ENCODE data around the gene RANGRF. TPM values are rescaled to one million over a fixed set of nuclear protein-coding genes. Genes with fewer than 3 reads are reported as not detected.

The RANGRF gene
- polyA plus RNA-seq, 1 of the 3 experiments (the other 2 are of a cell fraction): 55.9 TPM

GRCh38 chr17:8255499-8255898 lies 33.0 kb upstream of the RANGRF start:
- H3K36me3 ChIP-seq (replicated peaks in 1 of 2; ENCODE audit: control insufficient read depth in 1 of 2, insufficient read depth in 2 of 2, low read length in 1 of 2): peaks cover 7 to 34% of the 10 kb centered on the region in 2 experiments
- H3K9me2 ChIP-seq: no peaks in the 10 kb centered on the region
- peaks cover 2% of the 10 kb centered on the region for H3F3A ChIP-seq (replicated peaks; ENCODE audit: insufficient read depth)
- H3K9me3 ChIP-seq: no peaks in the 10 kb centered on the region
- H3K4me3 ChIP-seq (ENCODE audit: low read depth in 2 of 2, low read length in 1 of 2): no peak overlapping the region
- WGBS (ENCODE audit: low lambda C conversion rate): 99% methylated on average over 9 of the region's 9 CpGs
- no peaks in the 10 kb centered on the region for H4K20me1 ChIP-seq (ENCODE audit: insufficient read depth)
- CTCF ChIA-PET: interaction anchor here (0.7 to 1.4 kb wide), 2 partner anchors 45 to 97 kb away, joined by 3 read pairs; no protein-coding TSS in a partner anchor
- H3K79me2 ChIP-seq (ENCODE audit: insufficient read depth): peaks cover 30% of the 10 kb centered on the region
- no peak overlapping the region for H3K9ac ChIP-seq
- H3K4me1 ChIP-seq (ENCODE audit: control insufficient read depth in 1 of 2, insufficient read depth in 2 of 2, low read depth in 1 of 2, low read length in 1 of 2): no peaks in the 10 kb centered on the region
- no peaks in the 10 kb centered on the region for H3K27me3 ChIP-seq (ENCODE audit: insufficient read depth)
- H2AFZ ChIP-seq (ENCODE audit: low read depth): no peak overlapping the region
- POLR2A ChIA-PET: no interaction called here
- no peak for DNase-seq
- no peak overlapping the region for H3K27ac ChIP-seq (ENCODE audit: low read depth in 2 of 2, low read length in 1 of 2)
- H3K4me2 ChIP-seq: no peak overlapping the region
- no peak for TF ChIP-seq CHD2 (IDR thresholded peaks at IDR 0.05; ENCODE audit: low read length, partially characterized antibody)
- TF ChIP-seq, protein P1, sequence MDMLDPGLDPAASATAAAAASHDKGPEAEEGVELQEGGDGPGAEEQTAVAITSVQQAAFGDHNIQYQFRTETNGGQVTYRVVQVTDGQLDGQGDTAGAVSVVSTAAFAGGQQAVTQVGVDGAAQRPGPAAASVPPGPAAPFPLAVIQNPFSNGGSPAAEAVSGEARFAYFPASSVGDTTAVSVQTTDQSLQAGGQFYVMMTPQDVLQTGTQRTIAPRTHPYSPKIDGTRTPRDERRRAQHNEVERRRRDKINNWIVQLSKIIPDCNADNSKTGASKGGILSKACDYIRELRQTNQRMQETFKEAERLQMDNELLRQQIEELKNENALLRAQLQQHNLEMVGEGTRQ (IDR thresholded peaks at IDR 0.05; ENCODE audit: borderline replicate concordance, low read depth, low read length): no peak
- TF ChIP-seq TCF12 (IDR thresholded peaks at IDR 0.05): no peak
- no peak for TF ChIP-seq TAF1 (IDR thresholded peaks at IDR 0.05; ENCODE audit: borderline replicate concordance, low read depth, low read length)
- no peak for TF ChIP-seq SIN3A (IDR thresholded peaks at IDR 0.05; ENCODE audit: borderline replicate concordance, low read depth, low read length)
- no peak for TF ChIP-seq POLR2AphosphoS5 (IDR thresholded peaks at IDR 0.05; ENCODE audit: low read depth, low read length)
- TF ChIP-seq, protein P2, sequence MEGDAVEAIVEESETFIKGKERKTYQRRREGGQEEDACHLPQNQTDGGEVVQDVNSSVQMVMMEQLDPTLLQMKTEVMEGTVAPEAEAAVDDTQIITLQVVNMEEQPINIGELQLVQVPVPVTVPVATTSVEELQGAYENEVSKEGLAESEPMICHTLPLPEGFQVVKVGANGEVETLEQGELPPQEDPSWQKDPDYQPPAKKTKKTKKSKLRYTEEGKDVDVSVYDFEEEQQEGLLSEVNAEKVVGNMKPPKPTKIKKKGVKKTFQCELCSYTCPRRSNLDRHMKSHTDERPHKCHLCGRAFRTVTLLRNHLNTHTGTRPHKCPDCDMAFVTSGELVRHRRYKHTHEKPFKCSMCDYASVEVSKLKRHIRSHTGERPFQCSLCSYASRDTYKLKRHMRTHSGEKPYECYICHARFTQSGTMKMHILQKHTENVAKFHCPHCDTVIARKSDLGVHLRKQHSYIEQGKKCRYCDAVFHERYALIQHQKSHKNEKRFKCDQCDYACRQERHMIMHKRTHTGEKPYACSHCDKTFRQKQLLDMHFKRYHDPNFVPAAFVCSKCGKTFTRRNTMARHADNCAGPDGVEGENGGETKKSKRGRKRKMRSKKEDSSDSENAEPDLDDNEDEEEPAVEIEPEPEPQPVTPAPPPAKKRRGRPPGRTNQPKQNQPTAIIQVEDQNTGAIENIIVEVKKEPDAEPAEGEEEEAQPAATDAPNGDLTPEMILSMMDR (IDR thresholded peaks at IDR 0.05): no peak; the same call in 1 of the 2 replicates
- TF ChIP-seq FOSL2 (IDR thresholded peaks at IDR 0.05; ENCODE audit: borderline replicate concordance, low read depth): no peak
- no peak for TF ChIP-seq ELF1 (IDR thresholded peaks at IDR 0.05)
- TF ChIP-seq, protein P3, sequence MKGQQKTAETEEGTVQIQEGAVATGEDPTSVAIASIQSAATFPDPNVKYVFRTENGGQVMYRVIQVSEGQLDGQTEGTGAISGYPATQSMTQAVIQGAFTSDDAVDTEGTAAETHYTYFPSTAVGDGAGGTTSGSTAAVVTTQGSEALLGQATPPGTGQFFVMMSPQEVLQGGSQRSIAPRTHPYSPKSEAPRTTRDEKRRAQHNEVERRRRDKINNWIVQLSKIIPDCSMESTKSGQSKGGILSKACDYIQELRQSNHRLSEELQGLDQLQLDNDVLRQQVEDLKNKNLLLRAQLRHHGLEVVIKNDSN (IDR thresholded peaks at IDR 0.05; ENCODE audit: borderline replicate concordance, low read depth): no peak
- no peak for TF ChIP-seq JUND (IDR thresholded peaks at IDR 0.05)
- no peak for TF ChIP-seq RAD21 (IDR thresholded peaks at IDR 0.05; ENCODE audit: low read length)

DNA sequence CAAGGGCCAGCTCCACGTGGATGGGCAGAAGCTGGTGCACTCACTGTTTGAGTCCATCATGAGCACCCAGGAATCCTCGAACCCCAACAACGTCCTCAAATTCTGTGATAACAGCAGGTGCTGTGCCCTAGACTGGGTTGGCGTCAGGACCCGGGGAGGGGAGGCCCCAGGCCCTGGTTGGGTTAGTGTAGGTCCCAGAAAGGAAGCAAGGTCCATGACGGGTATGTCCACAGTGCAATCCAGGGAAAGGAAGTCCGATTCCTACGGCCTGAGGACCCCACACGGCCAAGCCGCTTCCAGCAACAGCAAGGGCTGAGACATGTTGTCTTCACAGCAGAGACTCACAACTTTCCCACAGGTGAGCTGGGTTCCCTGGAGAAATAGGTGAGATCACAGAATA lies 32.2 kb upstream of the RANGRF start:
- DNase-seq: no peak
- H3K4me1 ChIP-seq (ENCODE audit: control insufficient read depth in 1 of 2, insufficient read depth in 2 of 2, low read depth in 1 of 2, low read length in 1 of 2): no peaks in the 10 kb centered on the region
- no peak overlapping the region for H3K4me3 ChIP-seq (ENCODE audit: low read depth in 2 of 2, low read length in 1 of 2)
- H3K36me3 ChIP-seq (replicated peaks in 1 of 2; ENCODE audit: control insufficient read depth in 1 of 2, insufficient read depth in 2 of 2, low read length in 1 of 2): peaks cover 14 to 34% of the 10 kb centered on the region in 2 experiments
- CTCF ChIA-PET: interaction anchor here (1.4 kb wide), 1 partner anchor 98 kb away, joined by 3 read pairs; no protein-coding TSS in a partner anchor
- POLR2A ChIA-PET: no interaction called here
- no peaks in the 10 kb centered on the region for H3K9me3 ChIP-seq
- peaks cover 22% of the 10 kb centered on the region for H3K79me2 ChIP-seq (ENCODE audit: insufficient read depth)
- H3F3A ChIP-seq (replicated peaks; ENCODE audit: insufficient read depth): peaks cover 2% of the 10 kb centered on the region
- TF ChIP-seq RAD21 (IDR thresholded peaks at IDR 0.05; ENCODE audit: low read length): no peak
- TF ChIP-seq FOSL2 (IDR thresholded peaks at IDR 0.05; ENCODE audit: borderline replicate concordance, low read depth): no peak
- no peak for TF ChIP-seq JUND (IDR thresholded peaks at IDR 0.05)
- TF ChIP-seq ELF1 (IDR thresholded peaks at IDR 0.05): no peak
- TF ChIP-seq, protein P4, sequence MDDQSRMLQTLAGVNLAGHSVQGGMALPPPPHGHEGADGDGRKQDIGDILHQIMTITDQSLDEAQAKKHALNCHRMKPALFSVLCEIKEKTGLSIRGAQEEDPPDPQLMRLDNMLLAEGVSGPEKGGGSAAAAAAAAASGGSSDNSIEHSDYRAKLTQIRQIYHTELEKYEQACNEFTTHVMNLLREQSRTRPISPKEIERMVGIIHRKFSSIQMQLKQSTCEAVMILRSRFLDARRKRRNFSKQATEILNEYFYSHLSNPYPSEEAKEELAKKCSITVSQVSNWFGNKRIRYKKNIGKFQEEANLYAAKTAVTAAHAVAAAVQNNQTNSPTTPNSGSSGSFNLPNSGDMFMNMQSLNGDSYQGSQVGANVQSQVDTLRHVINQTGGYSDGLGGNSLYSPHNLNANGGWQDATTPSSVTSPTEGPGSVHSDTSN (IDR thresholded peaks at IDR 0.05): no peak
- no peak overlapping the region for H3K4me2 ChIP-seq
- H3K9ac ChIP-seq: no peak overlapping the region
- H3K27ac ChIP-seq (ENCODE audit: low read depth in 2 of 2, low read length in 1 of 2): no peak overlapping the region
- H3K27me3 ChIP-seq (ENCODE audit: insufficient read depth): no peaks in the 10 kb centered on the region
- H3K9me2 ChIP-seq: no peaks in the 10 kb centered on the region
- no peaks in the 10 kb centered on the region for H4K20me1 ChIP-seq (ENCODE audit: insufficient read depth)
- WGBS (ENCODE audit: low lambda C conversion rate): 90% methylated on average over 8 of the region's 10 CpGs
- H2AFZ ChIP-seq (ENCODE audit: low read depth): no peak overlapping the region

Measured in SK-N-SH (cell line).